GM13976 (cell line): ENCODE data around the gene TMPRSS2.
"Not testable (repeated sequence)": the region's sequence is repeated elsewhere in the genome, so short reads cannot be mapped to it uniquely, and the experiment has no call there.

Source experiments
- DNase-seq: peaks from one replicate; pipeline ENCODE4 v3.0.0; 2012; ENCODE audit warnings: low spot score
- in situ Hi-C: fragments of 300-500 bp; cut with MboI; formaldehyde crosslinking; loops from one replicate; pipeline ENCODE4 v1.12.0; 2022; ENCODE audit warnings: low sequenced_read_pairs, mixed read lengths, inconsistent platforms; ENCODE audit not compliant: unreplicated experiment
- TF ChIP-seq, protein P1 (sequence below): IDR thresholded peaks from 2 replicates; pipeline ENCODE4 v1.5.1; 2012; ENCODE audit warnings: borderline replicate concordance, mild to moderate bottlenecking; ENCODE audit not compliant: insufficient read depth; ENCODE audit errors: extremely low read depth, missing control alignments, control extremely low read depth

TMPRSS2 gene

DNA sequence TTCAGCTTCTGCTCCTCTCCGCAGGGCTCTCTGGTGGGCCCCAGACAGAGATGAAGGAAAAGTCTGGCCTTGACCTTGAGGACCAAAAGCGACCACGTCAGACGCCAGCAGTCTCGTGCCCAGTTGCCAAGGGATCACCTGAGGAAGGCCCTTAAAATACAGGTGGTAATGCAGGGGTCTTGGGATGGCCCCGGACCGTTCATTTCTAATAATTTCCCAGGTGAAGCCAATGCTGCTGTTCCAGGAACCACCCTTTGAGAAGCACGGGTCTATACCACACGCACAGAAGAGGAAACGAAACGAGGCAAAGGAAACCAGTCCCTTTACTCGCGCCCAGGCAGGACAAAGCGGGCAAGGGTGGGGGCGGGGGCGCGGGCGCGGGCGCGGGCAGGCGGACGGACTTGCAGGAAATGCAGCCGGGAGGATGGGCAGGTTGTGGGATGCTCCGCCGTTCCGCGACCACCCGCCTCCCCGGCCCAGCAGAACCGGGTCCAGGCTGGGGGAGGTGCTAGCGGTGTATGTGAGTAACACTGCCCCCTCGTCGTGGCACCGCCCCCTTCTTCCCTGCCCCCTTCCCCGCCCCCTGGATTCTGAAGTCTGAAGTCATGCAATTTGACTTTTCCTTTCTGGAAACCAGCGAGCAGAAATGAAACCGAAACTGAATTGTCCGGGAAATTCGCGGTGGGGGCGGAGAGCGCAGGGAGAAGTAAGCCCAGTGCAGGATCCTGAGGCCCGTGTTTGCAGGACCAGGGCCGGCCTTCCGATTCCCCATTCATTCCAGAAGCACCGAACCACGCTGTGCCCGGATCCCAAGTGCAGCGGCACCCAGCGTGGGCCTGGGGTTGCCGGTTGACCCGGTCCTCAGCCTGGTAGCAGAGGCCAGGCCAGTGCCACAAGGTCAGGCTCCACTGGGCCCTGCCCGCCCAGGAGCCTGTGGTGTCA lies 87.8 kb downstream of the TMPRSS2 start:
- TF ChIP-seq, protein P1, sequence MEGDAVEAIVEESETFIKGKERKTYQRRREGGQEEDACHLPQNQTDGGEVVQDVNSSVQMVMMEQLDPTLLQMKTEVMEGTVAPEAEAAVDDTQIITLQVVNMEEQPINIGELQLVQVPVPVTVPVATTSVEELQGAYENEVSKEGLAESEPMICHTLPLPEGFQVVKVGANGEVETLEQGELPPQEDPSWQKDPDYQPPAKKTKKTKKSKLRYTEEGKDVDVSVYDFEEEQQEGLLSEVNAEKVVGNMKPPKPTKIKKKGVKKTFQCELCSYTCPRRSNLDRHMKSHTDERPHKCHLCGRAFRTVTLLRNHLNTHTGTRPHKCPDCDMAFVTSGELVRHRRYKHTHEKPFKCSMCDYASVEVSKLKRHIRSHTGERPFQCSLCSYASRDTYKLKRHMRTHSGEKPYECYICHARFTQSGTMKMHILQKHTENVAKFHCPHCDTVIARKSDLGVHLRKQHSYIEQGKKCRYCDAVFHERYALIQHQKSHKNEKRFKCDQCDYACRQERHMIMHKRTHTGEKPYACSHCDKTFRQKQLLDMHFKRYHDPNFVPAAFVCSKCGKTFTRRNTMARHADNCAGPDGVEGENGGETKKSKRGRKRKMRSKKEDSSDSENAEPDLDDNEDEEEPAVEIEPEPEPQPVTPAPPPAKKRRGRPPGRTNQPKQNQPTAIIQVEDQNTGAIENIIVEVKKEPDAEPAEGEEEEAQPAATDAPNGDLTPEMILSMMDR = no peak
- in situ Hi-C loops = no loop called here
- DNase-seq = peak; percentile 57

DNA sequence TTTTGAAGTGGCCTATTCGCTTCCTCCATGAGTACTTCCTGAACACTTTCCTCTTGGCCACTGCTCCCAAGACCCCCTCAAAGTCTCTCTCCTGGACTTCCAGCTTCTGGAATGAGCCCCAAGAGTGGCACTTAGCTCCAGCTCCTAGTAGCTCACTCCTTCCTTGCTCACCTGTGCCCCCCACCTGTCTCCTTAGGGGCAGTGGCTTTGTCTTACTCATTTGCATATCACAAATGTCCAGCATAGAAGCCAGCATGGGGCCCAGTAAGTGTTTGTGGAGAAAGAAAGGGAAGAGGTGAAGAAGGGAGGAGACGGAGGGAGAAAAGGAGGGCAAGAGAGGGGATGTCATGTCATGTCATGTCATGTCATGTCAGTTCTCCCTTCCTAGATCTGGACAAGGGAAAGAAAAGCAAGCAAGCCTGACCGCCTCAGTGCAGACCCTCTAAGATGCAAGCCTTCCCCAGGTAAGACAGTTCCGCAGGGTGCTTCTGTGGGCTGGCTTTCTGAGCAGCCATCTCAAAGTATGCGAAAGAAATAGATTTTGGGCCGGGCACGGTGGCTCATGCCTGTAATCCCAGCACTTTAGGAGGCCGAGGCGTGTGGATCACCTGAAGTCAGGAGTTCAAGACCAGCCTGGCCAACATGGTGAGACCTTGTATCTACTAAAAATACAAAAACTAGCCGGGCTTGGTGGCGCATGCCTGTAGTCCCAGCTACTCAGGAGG lies 88.8 kb downstream of the TMPRSS2 start:
- TF ChIP-seq, protein P1 = no peak
- in situ Hi-C loops = no loop called here
- no peak for DNase-seq

DNA sequence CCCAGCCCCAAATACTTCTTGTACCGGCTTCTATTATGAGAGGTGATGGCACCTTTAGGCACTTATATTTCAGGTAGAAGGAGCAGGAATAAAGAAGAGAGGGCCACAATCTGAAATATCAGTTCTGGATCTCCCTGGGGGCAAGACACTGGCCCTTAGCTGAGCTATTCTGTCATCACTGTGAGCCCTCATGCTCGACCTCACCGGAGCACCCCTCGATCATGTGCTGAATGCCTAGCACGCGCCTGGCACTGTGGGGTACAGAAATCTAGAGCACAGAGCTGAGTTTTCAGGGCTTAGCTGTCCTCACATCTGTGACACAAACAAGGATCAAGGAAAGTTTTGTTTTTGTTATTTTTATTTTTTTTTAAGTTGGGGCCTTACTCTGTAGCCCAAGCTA lies 89.6 kb downstream of the TMPRSS2 start:
- in situ Hi-C loops = no loop called here
- TF ChIP-seq, protein P1 = no peak
- DNase-seq = no peak

DNA sequence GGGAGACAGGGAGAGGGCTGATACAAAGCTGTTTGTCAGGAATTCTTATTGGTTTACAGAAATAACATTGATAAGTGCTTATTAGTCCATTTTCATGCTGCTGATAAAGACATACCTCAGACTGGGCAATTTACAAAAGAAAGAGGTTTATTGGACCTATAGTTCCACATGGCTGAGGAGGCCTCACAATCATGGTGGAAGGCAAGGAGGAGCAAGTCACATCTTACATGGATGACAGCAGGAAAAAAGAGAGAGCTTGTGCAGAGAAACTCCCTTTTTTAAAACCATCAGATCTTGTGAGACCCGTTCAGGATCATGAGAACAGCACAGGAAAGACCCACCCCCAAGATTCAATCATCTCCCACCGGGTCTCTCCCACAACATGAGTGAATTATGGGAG lies 90.5 kb downstream of the TMPRSS2 start:
- in situ Hi-C loops = not testable (repeated sequence)

More for the DNA sequence above, 90.5 kb downstream of the TMPRSS2 start:
- not testable (repeated sequence) for DNase-seq
